SJSA1 (cell line): ENCODE results near the gene DNASE2B. TPM values are rescaled to one million over a fixed set of nuclear protein-coding genes. Genes with fewer than 3 reads are reported as not detected.
"Not testable (repeated sequence)": the region's sequence is repeated elsewhere in the genome, so short reads cannot be mapped to it uniquely, and the experiment has no call there.

Experiments
- DNase-seq, 2 experiments: peaks; one replicate each; pipeline ENCODE4 v3.0.0-alpha.2; 2015 to 2020; ENCODE audit warnings: low spot score in 2 of 2, low read depth in 1 of 2
- H3K27ac ChIP-seq: fragments of 250-450 bp; sonication (Bioruptor Pico); 2 replicates; pipeline ENCODE4 v1.5.1; 2020; ENCODE audit warnings: mild to moderate bottlenecking, moderate library complexity
- H3K27me3 ChIP-seq: fragments of 250-450 bp; sonication (Bioruptor Pico); replicated peaks from 2 replicates; pipeline ENCODE4 v1.5.1; 2020; ENCODE audit warnings: mild to moderate bottlenecking, moderate library complexity
- H3K36me3 ChIP-seq: fragments of 250-450 bp; sonication (Bioruptor Pico); 2 replicates; pipeline ENCODE4 v1.5.1; 2020; ENCODE audit warnings: mild to moderate bottlenecking
- H3K4me1 ChIP-seq: fragments of 250-450 bp; sonication (Bioruptor Pico); replicated peaks from 2 replicates; pipeline ENCODE4 v1.6.1; 2021; ENCODE audit warnings: mild to moderate bottlenecking
- H3K4me3 ChIP-seq: fragments of 250-450 bp; sonication (Bioruptor Pico); 2 replicates; pipeline ENCODE4 v1.5.1; 2020; ENCODE audit warnings: mild to moderate bottlenecking
- H3K9me3 ChIP-seq: fragments of 250-450 bp; sonication (Bioruptor Pico); replicated peaks from 2 replicates; pipeline ENCODE4 v1.5.1; 2020; ENCODE audit warnings: mild to moderate bottlenecking
- total RNA-seq: library from RNA; depleted of rRNA; stranded (reverse); fragments of >200 nt; shearing (Covaris generic); gene quantifications from 2 replicates; pipeline ENCODE4 v1.2.3, GENCODE V29; 2014; rRNA removed

The DNASE2B gene
- total RNA-seq, 1 experiment from 2014 or later = not detected

DNA sequence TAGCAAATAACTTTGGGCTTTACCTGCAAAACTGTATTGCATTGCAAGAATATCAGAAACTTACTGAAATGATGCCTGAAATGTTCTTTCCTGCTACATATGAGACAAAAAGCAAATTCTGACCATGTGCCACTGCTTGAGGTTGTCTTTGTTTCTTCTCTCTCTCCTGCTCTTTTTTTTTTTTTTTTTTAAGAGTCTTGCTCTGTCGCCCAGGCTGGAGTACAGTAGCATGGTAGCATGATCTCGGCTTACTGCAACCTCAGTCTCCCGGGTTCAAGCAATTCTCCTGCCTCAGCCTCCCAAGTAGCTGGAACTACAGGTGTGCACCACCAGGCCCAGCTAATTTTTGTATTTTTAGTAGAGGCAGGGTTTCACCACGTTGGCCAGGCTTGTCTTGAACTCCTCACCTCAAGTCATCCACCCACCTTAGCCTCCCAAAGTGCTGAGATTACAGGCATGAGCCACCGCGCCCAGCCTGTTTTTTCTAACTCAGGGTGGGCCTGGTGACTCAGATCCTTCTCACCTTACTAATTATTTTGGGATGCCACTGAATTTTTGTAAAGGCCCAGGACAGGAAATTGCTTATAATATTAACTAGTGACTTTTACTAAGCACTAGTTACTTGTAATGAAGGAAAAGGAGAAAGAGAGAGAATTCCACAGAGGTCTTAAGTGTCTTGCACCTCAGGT lies 35.9 kb downstream of the DNASE2B start:
- Histone ChIP-seq H3K27me3 (no peaks in the 10 kb centered on the region), H3K36me3 (no peaks in the 10 kb centered on the region), H3K27ac (no peak overlapping the region; the same call in 1 of the 2 replicates), H3K4me1 (peaks cover 20% of the 10 kb centered on the region), H3K9me3 (no peaks in the 10 kb centered on the region), H3K4me3 (no peak overlapping the region)
- peak in 1 of 2 experiments; percentile 23 for DNase-seq

DNA sequence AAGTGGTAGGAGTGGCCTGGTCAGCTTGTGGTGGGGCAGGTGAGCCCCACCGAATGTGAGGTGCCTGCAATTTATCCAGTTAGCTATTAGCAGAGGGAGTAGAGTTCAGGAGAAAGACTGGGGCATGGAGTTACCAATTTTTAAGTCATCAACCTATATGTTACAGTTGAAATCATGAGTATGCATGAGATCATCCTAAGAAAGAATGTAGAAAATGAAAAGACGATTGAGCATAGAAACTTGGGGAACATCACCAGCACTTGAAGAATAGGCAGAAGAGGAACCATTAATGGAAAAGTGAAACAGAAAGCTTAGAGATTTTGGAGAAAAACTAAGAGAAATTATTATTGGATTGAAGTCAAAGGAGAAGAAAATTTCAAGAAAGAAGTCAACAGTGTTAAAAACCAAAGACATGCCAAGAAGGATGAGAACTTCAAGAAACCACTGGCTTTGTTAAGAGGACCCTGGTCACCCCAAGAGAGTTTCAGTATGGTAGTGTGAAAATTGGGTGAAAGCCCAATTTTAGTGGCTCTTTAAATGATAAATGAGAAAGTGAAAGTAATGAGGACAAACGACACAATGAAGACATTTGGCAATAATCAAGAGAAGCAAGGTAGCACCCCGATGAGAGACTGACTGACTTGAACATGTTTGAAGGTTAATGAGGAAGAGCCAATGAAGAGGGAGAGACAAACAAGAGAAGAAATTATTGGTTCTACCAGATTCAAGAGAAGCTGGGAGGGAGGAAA lies 36.7 kb downstream of the DNASE2B start:
- H3K4me3 ChIP-seq = no peak overlapping the region
- H3K27ac ChIP-seq = peak overlapping the region; percentile 4; the same call in 1 of the 2 replicates
- peaks cover 20% of the 10 kb centered on the region for H3K4me1 ChIP-seq
- H3K9me3 ChIP-seq = no peaks in the 10 kb centered on the region
- no peaks in the 10 kb centered on the region for H3K27me3 ChIP-seq
- DNase-seq = peak in 1 of 2 experiments; percentile 31
- H3K36me3 ChIP-seq = no peaks in the 10 kb centered on the region

DNA sequence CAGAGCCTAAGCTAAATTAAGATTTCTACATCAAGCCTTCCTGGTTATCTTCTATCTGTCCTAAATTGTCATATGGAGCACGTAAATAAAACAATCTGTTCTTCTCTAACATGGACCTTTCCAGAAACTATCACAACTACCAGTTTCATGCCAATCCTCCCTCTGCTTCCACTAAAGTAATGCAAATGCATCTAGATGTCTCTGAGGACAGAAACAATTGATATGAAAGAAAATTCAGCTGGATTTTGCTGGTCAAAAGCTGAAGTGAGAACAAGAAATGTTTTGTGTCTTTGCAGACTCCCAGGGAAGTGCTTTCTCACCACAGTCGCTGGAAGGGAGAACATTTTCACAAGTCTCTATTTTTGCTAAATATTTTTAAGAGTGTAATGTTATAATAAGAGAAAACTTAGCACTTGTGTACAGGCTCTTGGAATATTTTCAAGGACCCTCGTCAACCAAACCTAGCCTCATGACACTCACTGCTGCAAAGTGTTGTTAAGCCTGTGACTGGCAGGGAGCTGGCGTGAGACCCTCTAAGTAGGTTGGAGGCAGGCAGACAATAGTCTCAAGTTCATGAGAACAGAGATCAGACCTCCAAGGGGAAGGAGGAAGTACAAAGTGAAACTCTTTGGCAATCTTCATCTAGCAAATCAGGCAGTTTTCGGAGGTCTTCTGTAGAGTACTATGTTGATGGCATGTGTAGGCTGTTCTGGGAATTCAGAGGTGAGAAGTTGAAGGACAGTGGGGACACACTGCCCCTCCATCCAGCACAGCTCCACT lies 38.8 kb downstream of the DNASE2B start:
- Histone ChIP-seq H3K9me3 (no peaks in the 10 kb centered on the region), H3K27ac (no peak overlapping the region), H3K4me1 (peaks cover 20% of the 10 kb centered on the region), H3K4me3 (no peak overlapping the region), H3K27me3 (no peaks in the 10 kb centered on the region), H3K36me3 (no peaks in the 10 kb centered on the region)
- DNase-seq = no peak

DNA sequence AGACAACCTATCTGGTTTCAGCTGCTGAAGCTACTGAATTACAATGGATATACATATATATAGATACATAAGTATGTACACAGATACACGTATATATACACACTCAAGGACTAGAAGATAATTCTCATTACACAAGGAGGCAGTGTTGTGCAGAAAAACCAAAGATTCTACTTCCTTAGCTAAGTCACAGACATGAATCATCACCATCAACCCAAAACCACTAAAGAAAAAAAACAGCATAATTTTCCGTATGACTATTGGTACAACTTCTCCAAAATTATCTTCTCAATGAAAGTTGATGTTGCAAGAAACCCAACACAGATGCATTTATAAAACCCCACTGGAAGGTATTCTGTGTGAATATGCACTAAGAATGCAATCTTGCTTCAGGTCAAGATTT lies 44.0 kb downstream of the DNASE2B start:
- Histone ChIP-seq H3K4me3 (no peak overlapping the region), H3K4me1 (no peaks in the 10 kb centered on the region; the same call in 1 of the 2 replicates), H3K27me3 (no peaks in the 10 kb centered on the region), H3K9me3 (no peaks in the 10 kb centered on the region), H3K27ac (no peak overlapping the region), H3K36me3 (no peaks in the 10 kb centered on the region)
- peak in 1 of 2 experiments; percentile 48 for DNase-seq

DNA sequence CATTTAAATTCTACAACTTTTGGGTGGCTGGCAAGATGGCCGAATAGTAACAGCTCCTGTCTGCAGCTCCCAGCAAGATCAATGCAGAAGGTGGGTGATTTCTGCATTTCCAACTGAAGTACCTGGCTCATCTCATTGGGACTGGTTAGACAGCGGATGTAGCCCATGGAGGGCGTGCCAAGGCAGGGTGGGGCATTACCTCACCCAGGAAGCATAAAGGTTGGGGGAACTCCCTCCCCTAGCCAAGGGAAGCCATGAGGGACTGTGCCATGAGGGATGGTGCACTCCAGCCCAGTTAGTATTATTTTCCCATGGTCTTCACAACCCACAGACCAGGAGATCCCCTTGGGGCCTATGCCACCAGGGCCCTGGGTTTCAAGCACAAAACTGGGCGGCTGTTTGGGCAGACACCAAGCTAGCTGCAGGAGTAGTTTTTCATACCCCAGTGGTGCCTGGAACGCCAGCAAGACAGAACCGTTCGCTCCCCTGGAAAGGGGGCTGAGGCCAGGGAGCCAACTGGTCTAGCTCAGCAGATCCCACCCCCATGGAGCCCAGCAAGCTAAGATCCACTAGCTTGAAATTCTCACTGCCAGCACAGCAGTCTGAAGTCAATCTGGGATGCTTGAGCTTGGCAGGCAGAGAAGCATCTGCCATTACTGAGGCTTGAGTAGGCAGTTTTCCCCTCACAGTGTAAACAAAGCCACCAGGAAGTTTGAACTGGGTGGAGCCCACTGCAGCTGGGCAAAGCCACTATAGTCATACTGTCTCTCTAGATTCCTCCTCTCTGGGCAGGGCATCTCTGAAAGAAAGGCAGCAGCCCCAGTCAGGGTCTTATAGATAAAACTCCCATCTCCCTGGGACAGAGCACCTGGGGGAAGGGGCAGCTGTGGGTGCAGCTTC lies 44.7 kb downstream of the DNASE2B start:
- H3K36me3 ChIP-seq, H3K4me1 ChIP-seq, H3K9me3 ChIP-seq, DNase-seq, H3K27me3 ChIP-seq, H3K27ac ChIP-seq, H3K4me3 ChIP-seq: not testable (repeated sequence)

DNA sequence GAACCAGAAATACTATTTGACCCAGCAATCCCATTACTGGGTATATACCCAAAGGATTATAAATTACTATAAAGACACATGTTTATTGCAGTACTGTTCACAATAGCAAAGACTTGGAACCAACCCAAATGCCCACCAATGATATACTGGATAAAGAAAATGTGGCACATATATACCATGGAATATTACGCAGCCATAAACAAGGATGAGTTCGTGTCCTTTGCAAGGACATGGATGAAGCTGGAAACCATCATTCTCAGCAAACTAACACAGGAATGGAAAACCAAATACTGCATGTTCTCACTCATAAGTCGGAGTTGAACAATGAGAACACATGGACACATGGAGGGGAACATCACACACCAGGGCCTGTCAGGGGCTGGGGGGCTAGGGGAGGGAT lies 50.4 kb downstream of the DNASE2B start:
- not testable (repeated sequence) for H3K4me3 ChIP-seq, H3K27me3 ChIP-seq, H3K4me1 ChIP-seq, H3K9me3 ChIP-seq, H3K27ac ChIP-seq, H3K36me3 ChIP-seq, DNase-seq

DNA sequence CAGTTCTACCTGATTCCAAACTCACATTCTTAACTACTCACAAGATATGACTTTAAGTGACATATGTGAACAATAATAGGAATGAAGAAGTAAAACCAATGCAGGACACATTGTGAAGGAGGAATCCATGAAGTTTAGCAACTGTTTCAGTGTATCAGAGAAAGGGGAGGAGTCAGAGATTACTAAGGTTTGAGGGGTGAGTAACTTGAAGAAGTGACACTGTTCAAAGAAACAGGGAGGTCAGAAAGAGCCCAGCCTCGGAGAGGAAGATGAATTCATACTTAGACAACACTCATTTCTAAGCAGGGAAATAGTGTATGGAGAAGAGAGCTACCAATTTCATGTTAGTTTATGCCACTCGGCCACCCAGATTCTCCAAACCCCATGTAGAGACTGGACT lies 52.6 kb downstream of the DNASE2B start:
- Histone ChIP-seq H3K27ac (no peak overlapping the region), H3K9me3 (no peaks in the 10 kb centered on the region), H3K4me3 (no peak overlapping the region), H3K36me3 (no peaks in the 10 kb centered on the region), H3K4me1 (no peaks in the 10 kb centered on the region), H3K27me3 (peaks cover 3% of the 10 kb centered on the region; the same call in 1 of the 2 replicates)
- DNase-seq = no peak

DNA sequence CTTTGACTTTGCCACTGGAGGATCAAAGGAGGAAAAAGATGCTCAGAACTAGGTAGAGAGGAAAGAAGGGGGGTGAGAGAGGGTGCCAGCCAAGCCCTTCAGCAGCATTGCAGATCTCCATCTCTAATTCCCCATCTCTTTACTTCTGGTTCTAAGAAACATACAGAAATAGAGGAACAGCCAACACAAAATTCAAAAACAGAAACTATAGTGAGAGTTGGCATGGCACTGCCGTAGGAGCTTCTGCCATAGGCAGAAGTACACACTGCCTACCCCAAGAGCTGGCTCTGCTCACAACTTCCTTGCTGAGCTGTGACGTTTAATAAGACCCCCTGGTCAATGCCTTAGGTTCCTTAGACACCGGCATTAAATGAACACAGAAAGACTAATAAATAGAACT lies 54.2 kb downstream of the DNASE2B start:
- no peaks in the 10 kb centered on the region for H3K36me3 ChIP-seq
- peaks cover 10% of the 10 kb centered on the region for H3K27me3 ChIP-seq
- no peak for DNase-seq
- H3K4me1 ChIP-seq = no peaks in the 10 kb centered on the region
- H3K27ac ChIP-seq = no peak overlapping the region
- no peaks in the 10 kb centered on the region for H3K9me3 ChIP-seq
- no peak overlapping the region for H3K4me3 ChIP-seq

DNA sequence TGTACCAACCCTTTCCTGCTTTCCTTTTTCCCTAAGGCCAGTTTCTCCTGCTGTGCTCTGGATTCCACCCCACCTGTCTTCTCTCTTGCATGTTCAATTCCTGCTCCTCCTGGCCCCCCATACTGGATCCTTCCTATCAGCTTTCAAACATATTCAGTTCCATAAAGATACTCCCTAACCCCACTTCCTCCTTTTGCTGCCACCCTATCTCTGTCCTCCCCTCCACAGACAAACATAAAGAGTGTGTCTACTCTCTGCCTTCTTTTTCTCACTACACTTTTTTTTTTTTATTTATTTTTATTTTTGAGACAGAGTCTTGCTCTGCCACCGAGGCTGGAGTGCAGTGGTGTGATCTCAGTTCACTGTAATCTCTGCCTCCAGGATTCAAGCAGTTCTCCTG lies 63.8 kb downstream of the DNASE2B start:
- no peak for DNase-seq
- no peaks in the 10 kb centered on the region for H3K4me1 ChIP-seq
- H3K27ac ChIP-seq = no peak overlapping the region
- no peaks in the 10 kb centered on the region for H3K36me3 ChIP-seq
- no peaks in the 10 kb centered on the region; the same call in 1 of the 2 replicates for H3K27me3 ChIP-seq
- H3K9me3 ChIP-seq = no peaks in the 10 kb centered on the region
- no peak overlapping the region for H3K4me3 ChIP-seq

Other genes with a start within 250 kb of the DNASE2B start
- 1.3 TPM in 1 of 2 replicates, not detected in the other for gene SAMD13, start 96.8 kb upstream of the DNASE2B start, total RNA-seq
- 49.9 and 80.0 TPM in 2 replicates for gene RPF1, start 80.8 kb downstream of the DNASE2B start, total RNA-seq
- 0.06 and 0.74 TPM in 2 replicates for gene SPATA1, start 107.9 kb downstream of the DNASE2B start, total RNA-seq
- 19.3 and 57.7 TPM in 2 replicates for gene GNG5, start 108.1 kb downstream of the DNASE2B start, total RNA-seq
- gene CTBS, start 176.0 kb downstream of the DNASE2B start, total RNA-seq = 22.2 and 22.9 TPM in 2 replicates